ENCODE measurements around the gene ARHGEF17. TPM values are rescaled to one million over a fixed set of nuclear protein-coding genes. Genes with fewer than 3 reads are reported as not detected.
A peak's percentile ranks its signal among the peaks of the same experiment; 100 is the strongest.

ARHGEF17 gene
- total and polyA plus RNA-seq, 2 donors (not counting 1 experiment from before 2014, with no cell fraction given) = 42.8 to 43.1 TPM

DNA sequence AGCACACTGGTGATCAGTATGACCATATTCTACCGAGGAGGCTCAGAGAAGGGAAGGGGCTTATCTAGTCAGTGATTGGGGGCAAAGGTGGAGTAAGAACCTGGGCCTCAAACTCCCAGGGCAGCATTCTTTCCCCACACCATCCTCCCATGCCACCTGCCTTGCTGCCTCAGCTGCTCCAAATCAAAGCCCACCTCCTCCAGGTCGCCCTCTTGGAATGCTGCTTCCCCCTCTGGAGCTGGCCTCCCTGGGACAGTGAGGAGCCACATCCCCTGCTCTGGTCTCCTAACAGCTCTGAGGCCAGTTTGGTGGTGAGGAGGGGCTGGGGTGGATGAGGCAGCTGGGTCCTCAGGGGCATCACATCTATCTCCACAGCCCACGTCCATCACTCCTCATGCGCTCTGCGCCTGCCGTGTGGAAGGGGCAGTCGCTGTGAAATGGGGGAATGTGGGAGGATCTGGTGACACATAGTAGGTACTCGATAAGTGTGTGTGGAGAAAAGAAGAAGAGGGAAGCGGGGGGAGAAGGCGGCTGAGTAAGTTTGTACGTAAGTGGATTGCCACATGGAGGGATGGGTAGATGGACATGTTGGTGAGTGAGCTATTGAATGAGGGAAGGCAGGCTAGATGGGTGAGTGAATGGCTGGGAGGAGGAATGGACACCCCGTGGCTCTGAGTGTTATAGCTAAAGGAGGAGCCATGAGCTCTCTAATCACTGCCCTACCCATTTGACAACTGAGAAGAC, 16.1 kb upstream of the ARHGEF17 start:
- TF ChIP-seq EZH2 (IDR thresholded peaks at IDR 0.05; ENCODE audit: low read length, missing control alignments) = no peak
- TF ChIP-seq, protein P1, sequence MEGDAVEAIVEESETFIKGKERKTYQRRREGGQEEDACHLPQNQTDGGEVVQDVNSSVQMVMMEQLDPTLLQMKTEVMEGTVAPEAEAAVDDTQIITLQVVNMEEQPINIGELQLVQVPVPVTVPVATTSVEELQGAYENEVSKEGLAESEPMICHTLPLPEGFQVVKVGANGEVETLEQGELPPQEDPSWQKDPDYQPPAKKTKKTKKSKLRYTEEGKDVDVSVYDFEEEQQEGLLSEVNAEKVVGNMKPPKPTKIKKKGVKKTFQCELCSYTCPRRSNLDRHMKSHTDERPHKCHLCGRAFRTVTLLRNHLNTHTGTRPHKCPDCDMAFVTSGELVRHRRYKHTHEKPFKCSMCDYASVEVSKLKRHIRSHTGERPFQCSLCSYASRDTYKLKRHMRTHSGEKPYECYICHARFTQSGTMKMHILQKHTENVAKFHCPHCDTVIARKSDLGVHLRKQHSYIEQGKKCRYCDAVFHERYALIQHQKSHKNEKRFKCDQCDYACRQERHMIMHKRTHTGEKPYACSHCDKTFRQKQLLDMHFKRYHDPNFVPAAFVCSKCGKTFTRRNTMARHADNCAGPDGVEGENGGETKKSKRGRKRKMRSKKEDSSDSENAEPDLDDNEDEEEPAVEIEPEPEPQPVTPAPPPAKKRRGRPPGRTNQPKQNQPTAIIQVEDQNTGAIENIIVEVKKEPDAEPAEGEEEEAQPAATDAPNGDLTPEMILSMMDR (conservative IDR thresholded peaks at IDR 0.05 in 1 of 2, IDR thresholded peaks at IDR 0.05 in 1 of 2; ENCODE audit: low read depth in 1 of 2, low read length in 2 of 2) = no peak
- Histone ChIP-seq H3K27ac (ENCODE audit: insufficient read depth, low read length) (no peak overlapping the region), H3K79me2 (ENCODE audit: control insufficient read depth, insufficient read depth, low read length) (no peaks in the 10 kb centered on the region), H3K4me1 (ENCODE audit: control insufficient read depth, extremely low read depth, insufficient read depth, low read length) (peaks cover 16% of the 10 kb centered on the region), H3K36me3 (ENCODE audit: control insufficient read depth, insufficient read depth, low read length) (no peaks in the 10 kb centered on the region), H3K9ac (ENCODE audit: insufficient read depth, low read length) (no peak overlapping the region), H4K20me1 (ENCODE audit: control insufficient read depth, extremely low read depth, insufficient read depth, low read length) (no peaks in the 10 kb centered on the region), H3K27me3 (ENCODE audit: control insufficient read depth, insufficient read depth, low read length) (no peaks in the 10 kb centered on the region), H2AFZ (ENCODE audit: low read length) (no peak overlapping the region), H3K4me2 (ENCODE audit: extremely low read depth, insufficient read depth, low read length) (no peak overlapping the region), H3K9me3 (ENCODE audit: control insufficient read depth, insufficient read depth, low read depth, low read length) (no peaks in the 10 kb centered on the region), H3K4me3 (replicated peaks in 1 of 4; ENCODE audit: control extremely low read depth in 1 of 4, insufficient read depth in 1 of 4, low read depth in 3 of 4, low read length in 4 of 4) (no peak overlapping the region)
- DNase-seq (ENCODE audit: low read depth in 2 of 2) = no peak

DNA sequence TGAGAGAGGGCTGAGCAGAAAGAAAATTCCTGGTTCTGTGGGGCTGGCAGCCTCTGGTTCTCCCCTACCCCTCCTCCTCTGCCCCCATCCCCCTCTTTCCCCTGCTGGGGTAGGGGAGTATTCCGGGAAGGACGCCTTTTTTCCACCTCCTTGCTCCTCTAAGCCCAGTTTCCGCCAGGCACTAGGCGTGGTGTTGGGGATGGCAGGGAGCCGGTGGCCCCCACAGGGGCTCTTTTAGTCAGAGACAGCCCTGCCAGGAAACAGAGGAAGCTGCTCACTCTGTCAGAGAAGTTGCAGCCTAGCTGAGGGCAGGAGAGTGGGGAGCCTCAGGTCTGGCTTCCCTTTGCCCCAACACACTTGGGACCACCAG, 15.6 kb upstream of the ARHGEF17 start:
- Histone ChIP-seq H4K20me1 (ENCODE audit: control insufficient read depth, extremely low read depth, insufficient read depth, low read length) (no peaks in the 10 kb centered on the region), H3K27me3 (ENCODE audit: control insufficient read depth, insufficient read depth, low read length) (no peaks in the 10 kb centered on the region), H3K27ac (ENCODE audit: insufficient read depth, low read length) (no peak overlapping the region), H3K79me2 (ENCODE audit: control insufficient read depth, insufficient read depth, low read length) (no peaks in the 10 kb centered on the region), H3K4me3 (replicated peaks in 1 of 4; ENCODE audit: control extremely low read depth in 1 of 4, insufficient read depth in 1 of 4, low read depth in 3 of 4, low read length in 4 of 4) (no peak overlapping the region), H3K4me2 (ENCODE audit: extremely low read depth, insufficient read depth, low read length) (no peak overlapping the region), H3K36me3 (ENCODE audit: control insufficient read depth, insufficient read depth, low read length) (no peaks in the 10 kb centered on the region), H3K9ac (ENCODE audit: insufficient read depth, low read length) (no peak overlapping the region), H3K4me1 (ENCODE audit: control insufficient read depth, extremely low read depth, insufficient read depth, low read length) (peaks cover 16% of the 10 kb centered on the region), H2AFZ (ENCODE audit: low read length) (no peak overlapping the region), H3K9me3 (ENCODE audit: control insufficient read depth, insufficient read depth, low read depth, low read length) (no peaks in the 10 kb centered on the region)
- no peak for TF ChIP-seq EZH2 (IDR thresholded peaks at IDR 0.05; ENCODE audit: low read length, missing control alignments)
- TF ChIP-seq, protein P1 (conservative IDR thresholded peaks at IDR 0.05 in 1 of 2, IDR thresholded peaks at IDR 0.05 in 1 of 2; ENCODE audit: low read depth in 1 of 2, low read length in 2 of 2) = no peak
- DNase-seq (ENCODE audit: low read depth in 2 of 2) = peak in 1 of 2 donors; percentile 41

DNA sequence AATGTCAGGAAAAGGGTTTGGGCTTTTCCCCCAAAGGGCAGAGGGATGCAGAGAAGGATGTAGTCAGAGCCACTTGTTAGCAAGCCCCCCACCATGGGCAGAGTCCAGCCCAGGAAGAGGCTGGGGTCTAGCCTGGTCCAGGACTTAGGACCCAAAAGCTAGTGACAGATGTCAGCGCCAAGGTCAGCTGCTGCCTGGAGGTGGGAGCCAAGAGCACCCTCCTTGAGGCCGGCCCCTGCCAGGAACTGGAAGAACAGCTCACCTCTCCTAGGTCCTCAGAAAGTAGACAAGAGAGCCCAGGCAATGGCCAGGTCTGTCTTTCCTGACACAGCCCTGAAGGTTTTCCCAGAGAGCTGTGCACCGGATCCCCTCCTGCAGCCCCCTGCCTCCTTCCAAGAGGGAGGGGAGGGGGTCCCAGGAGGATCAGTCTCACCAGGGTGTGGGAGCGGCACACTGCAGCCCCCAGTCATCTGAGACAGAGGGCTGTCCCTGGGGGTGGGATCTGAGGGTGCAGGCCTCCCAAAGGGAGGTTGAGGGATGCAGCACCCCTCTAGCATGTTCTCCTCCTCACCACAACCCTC, 14.6 kb upstream of the ARHGEF17 start:
- peaks cover 16% of the 10 kb centered on the region for H3K4me1 ChIP-seq (ENCODE audit: control insufficient read depth, extremely low read depth, insufficient read depth, low read length)
- H3K27me3 ChIP-seq (ENCODE audit: control insufficient read depth, insufficient read depth, low read length) = no peaks in the 10 kb centered on the region
- no peak for TF ChIP-seq EZH2 (IDR thresholded peaks at IDR 0.05; ENCODE audit: low read length, missing control alignments)
- TF ChIP-seq, protein P1 (conservative IDR thresholded peaks at IDR 0.05 in 1 of 2, IDR thresholded peaks at IDR 0.05 in 1 of 2; ENCODE audit: low read depth in 1 of 2, low read length in 2 of 2) = no peak
- no peak overlapping the region for H3K27ac ChIP-seq (ENCODE audit: insufficient read depth, low read length)
- no peaks in the 10 kb centered on the region for H3K36me3 ChIP-seq (ENCODE audit: control insufficient read depth, insufficient read depth, low read length)
- no peak overlapping the region for H3K9ac ChIP-seq (ENCODE audit: insufficient read depth, low read length)
- no peak for DNase-seq (ENCODE audit: low read depth in 2 of 2)
- H3K79me2 ChIP-seq (ENCODE audit: control insufficient read depth, insufficient read depth, low read length) = no peaks in the 10 kb centered on the region
- H2AFZ ChIP-seq (ENCODE audit: low read length) = no peak overlapping the region
- H3K4me3 ChIP-seq (replicated peaks in 1 of 4; ENCODE audit: control extremely low read depth in 1 of 4, insufficient read depth in 1 of 4, low read depth in 3 of 4, low read length in 4 of 4) = no peak overlapping the region
- H3K4me2 ChIP-seq (ENCODE audit: extremely low read depth, insufficient read depth, low read length) = no peak overlapping the region
- no peaks in the 10 kb centered on the region for H4K20me1 ChIP-seq (ENCODE audit: control insufficient read depth, extremely low read depth, insufficient read depth, low read length)
- no peaks in the 10 kb centered on the region for H3K9me3 ChIP-seq (ENCODE audit: control insufficient read depth, insufficient read depth, low read depth, low read length)
